ENCODE measurements around the gene CDK18.
A peak's percentile ranks its signal among the peaks of the same experiment; 100 is the strongest.

CDK18 gene

DNA sequence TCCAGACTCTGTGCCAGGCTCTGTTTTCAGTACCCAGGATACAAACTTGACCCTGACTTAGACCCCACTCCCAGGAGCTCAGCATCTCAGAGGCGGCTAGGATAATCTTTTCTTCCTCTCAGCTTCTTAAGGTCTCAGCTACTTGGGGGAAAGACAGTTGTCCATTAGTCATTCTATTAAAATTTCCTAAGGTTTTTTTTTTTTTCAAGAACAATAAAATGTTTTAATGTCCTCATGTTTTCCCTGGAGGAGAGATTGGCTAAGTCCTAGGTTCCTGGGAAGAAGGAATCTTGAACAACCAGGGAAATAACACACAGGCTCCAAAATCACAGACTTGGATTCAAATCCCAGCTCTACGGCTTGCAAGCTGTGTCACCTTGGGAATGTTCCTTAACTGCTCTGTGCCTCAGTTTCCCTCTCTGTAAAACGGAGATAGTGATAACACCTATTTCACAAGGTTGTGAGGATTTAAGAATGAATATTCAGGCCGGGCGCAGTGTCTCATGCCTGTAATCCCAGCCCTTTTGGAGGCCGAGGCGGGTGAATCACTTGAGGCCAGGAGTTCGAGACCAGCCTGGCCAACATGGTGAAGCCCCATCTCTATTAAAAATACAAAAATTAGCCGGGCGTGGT, 33.0 kb downstream of the CDK18 start:
- POLR2A ChIA-PET: interaction anchor here (1.3 kb wide), 1 partner anchor 94 kb away, joined by 8 read pairs; the partner anchor contains the start of gene ELK4
- CTCF ChIA-PET: interaction anchor here (0.7 to 3.4 kb wide), 6 partner anchors 9 to 1492 kb away, joined by 3 to 21 read pairs (median 4); no protein-coding TSS in a partner anchor
- no peak overlapping the region for H3K27ac ChIP-seq (ENCODE audit: extremely low read depth, low read depth, low read length)
- no peak for TF ChIP-seq HOXA7 (CRISPR knock-in tag; IDR thresholded peaks at IDR 0.05; ENCODE audit: borderline replicate concordance)
- no peak overlapping the region for H3K4me3 ChIP-seq (ENCODE audit: low read depth, low read length)
- H3K4me1 ChIP-seq (ENCODE audit: control insufficient read depth, insufficient read depth, low read length): no peaks in the 10 kb centered on the region
- H3K9me3 ChIP-seq (ENCODE audit: control insufficient read depth, insufficient read depth, low read depth, low read length): no peaks in the 10 kb centered on the region
- no peaks in the 10 kb centered on the region for H3K36me3 ChIP-seq (ENCODE audit: control insufficient read depth in 2 of 2, insufficient read depth in 1 of 2, low read length in 2 of 2)

DNA sequence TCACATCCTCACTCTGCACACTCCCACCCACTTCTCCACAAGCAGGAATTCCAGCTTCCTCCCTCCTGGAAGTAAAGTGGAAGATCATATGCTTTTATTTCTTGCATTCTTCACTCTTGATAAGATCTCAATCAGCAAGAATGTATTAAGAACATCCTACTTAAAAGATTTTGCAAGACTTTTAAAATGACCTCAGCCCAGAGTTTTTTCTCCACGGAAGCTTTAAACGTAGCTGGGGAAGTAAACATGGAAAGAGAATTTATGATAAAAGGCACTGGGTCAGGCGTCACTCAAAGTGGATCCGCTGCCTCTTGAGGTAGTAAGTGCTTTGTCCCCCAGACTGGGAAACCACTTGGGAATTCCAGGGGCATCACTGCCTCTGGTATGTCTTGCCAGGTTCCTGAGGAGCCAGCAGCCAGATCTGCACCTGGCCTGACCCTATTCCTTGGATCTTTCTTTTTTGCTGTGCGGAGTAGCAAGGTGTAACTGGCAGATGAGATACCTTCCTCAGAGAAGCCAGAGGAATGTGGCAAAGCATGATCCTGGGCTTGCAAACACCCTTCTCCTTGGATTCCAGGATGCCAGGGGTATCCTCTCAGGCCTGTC, 33.9 kb downstream of the CDK18 start:
- CTCF ChIA-PET: interaction anchor here (0.7 to 3.4 kb wide), 3 partner anchors 10 to 1491 kb away, joined by 3 to 21 read pairs (median 6); no protein-coding TSS in a partner anchor
- no peaks in the 10 kb centered on the region for H3K36me3 ChIP-seq (ENCODE audit: control insufficient read depth in 2 of 2, insufficient read depth in 1 of 2, low read length in 2 of 2)
- TF ChIP-seq, protein P1, sequence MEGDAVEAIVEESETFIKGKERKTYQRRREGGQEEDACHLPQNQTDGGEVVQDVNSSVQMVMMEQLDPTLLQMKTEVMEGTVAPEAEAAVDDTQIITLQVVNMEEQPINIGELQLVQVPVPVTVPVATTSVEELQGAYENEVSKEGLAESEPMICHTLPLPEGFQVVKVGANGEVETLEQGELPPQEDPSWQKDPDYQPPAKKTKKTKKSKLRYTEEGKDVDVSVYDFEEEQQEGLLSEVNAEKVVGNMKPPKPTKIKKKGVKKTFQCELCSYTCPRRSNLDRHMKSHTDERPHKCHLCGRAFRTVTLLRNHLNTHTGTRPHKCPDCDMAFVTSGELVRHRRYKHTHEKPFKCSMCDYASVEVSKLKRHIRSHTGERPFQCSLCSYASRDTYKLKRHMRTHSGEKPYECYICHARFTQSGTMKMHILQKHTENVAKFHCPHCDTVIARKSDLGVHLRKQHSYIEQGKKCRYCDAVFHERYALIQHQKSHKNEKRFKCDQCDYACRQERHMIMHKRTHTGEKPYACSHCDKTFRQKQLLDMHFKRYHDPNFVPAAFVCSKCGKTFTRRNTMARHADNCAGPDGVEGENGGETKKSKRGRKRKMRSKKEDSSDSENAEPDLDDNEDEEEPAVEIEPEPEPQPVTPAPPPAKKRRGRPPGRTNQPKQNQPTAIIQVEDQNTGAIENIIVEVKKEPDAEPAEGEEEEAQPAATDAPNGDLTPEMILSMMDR (tag by site-specific recombination; IDR thresholded peaks at IDR 0.05): no peak
- TF ChIP-seq ZNF558 (tag by site-specific recombination; IDR thresholded peaks at IDR 0.05) (no peak), ZNF776 (tag by site-specific recombination; IDR thresholded peaks at IDR 0.05; ENCODE audit: borderline replicate concordance) (no peak), REPIN1 (tag by site-specific recombination; IDR thresholded peaks at IDR 0.05; ENCODE audit: low read depth) (no peak), TRIM28 (IDR thresholded peaks at IDR 0.05; ENCODE audit: borderline replicate concordance, low read length) (no peak), ZNF341 (tag by site-specific recombination; IDR thresholded peaks at IDR 0.05; ENCODE audit: low read depth) (peak; percentile 28; the same call in 1 of the 2 replicates)
- TF ChIP-seq, protein P2, sequence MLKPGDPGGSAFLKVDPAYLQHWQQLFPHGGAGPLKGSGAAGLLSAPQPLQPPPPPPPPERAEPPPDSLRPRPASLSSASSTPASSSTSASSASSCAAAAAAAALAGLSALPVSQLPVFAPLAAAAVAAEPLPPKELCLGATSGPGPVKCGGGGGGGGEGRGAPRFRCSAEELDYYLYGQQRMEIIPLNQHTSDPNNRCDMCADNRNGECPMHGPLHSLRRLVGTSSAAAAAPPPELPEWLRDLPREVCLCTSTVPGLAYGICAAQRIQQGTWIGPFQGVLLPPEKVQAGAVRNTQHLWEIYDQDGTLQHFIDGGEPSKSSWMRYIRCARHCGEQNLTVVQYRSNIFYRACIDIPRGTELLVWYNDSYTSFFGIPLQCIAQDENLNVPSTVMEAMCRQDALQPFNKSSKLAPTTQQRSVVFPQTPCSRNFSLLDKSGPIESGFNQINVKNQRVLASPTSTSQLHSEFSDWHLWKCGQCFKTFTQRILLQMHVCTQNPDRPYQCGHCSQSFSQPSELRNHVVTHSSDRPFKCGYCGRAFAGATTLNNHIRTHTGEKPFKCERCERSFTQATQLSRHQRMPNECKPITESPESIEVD (tag by site-specific recombination; IDR thresholded peaks at IDR 0.05): peak; percentile 59; the same call in 1 of the 2 replicates
- H3K4me1 ChIP-seq (ENCODE audit: control insufficient read depth, insufficient read depth, low read length): no peaks in the 10 kb centered on the region
- H3K9me3 ChIP-seq (ENCODE audit: control insufficient read depth, insufficient read depth, low read depth, low read length): no peaks in the 10 kb centered on the region
- H3K4me3 ChIP-seq (ENCODE audit: low read depth, low read length): no peak overlapping the region
- POLR2A ChIA-PET: interaction anchor here (0.7 to 1.3 kb wide), 2 partner anchors 16 to 94 kb away, joined by 8 to 11 read pairs; partner anchors contain the start of gene ELK4
- H3K27ac ChIP-seq (ENCODE audit: extremely low read depth, low read depth, low read length): no peak overlapping the region

DNA sequence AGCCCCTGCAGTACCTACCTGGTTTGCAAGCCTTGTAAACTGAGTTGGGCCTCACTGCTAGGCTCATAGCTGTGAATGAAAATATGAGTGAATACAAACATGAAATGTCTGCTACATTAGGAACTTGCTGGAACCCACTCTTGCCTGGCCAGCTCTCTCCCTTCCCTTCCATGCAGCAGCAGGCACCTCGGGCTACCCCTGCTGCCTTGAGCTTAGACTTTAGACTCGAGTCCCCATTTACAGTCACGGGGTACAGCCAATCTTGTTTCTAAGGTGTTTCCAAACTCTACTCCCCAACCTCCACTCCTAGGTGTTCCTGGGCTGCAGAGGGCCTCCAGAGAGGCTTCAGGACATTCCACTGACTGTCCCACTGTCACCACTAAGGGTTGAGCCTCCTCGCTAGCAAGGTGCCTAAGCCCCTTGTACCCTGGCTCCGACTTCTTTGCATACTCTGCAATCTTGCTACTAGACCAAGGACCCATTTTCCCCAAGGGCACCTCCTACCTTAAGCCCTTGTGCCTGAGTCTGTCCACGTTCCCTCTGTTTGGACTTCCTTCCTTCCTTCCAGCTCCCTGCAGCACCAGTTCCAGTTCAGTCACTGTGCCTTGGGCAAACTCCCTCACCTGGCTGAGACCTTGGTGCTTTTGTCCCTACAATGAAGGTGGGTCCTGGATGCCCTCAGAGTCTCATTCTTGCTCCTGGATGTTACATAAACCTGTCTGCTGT, 36.9 kb downstream of the CDK18 start:
- ChIA-PET POLR2A (no interaction called here), CTCF (interaction anchor here (0.6 to 1.8 kb wide), 3 partner anchors 12 to 111 kb away, joined by 3 to 6 read pairs (median 5); no protein-coding TSS in a partner anchor)
- Histone ChIP-seq H3K27ac (ENCODE audit: extremely low read depth, low read depth, low read length) (no peak overlapping the region), H3K4me3 (ENCODE audit: low read depth, low read length) (no peak overlapping the region), H3K9me3 (ENCODE audit: control insufficient read depth, insufficient read depth, low read depth, low read length) (no peaks in the 10 kb centered on the region), H3K36me3 (ENCODE audit: control insufficient read depth in 2 of 2, insufficient read depth in 1 of 2, low read length in 2 of 2) (no peaks in the 10 kb centered on the region), H3K4me1 (ENCODE audit: control insufficient read depth, insufficient read depth, low read length) (peaks cover 3% of the 10 kb centered on the region; the same call in 1 of the 2 replicates)
- TF ChIP-seq ZNF843 (tag by site-specific recombination; IDR thresholded peaks at IDR 0.05) (no peak), ZNF211 (tag by site-specific recombination; IDR thresholded peaks at IDR 0.05; ENCODE audit: low read depth) (no peak), OVOL3 (tag by site-specific recombination; IDR thresholded peaks at IDR 0.05) (no peak), TRIM28 (IDR thresholded peaks at IDR 0.05; ENCODE audit: borderline replicate concordance, low read length) (peak; percentile 71; the same call in 1 of the 2 replicates)
- TF ChIP-seq, protein P3, sequence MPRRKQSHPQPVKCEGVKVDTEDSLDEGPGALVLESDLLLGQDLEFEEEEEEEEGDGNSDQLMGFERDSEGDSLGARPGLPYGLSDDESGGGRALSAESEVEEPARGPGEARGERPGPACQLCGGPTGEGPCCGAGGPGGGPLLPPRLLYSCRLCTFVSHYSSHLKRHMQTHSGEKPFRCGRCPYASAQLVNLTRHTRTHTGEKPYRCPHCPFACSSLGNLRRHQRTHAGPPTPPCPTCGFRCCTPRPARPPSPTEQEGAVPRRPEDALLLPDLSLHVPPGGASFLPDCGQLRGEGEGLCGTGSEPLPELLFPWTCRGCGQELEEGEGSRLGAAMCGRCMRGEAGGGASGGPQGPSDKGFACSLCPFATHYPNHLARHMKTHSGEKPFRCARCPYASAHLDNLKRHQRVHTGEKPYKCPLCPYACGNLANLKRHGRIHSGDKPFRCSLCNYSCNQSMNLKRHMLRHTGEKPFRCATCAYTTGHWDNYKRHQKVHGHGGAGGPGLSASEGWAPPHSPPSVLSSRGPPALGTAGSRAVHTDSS (tag by site-specific recombination; IDR thresholded peaks at IDR 0.05): no peak
- TF ChIP-seq, protein P4, sequence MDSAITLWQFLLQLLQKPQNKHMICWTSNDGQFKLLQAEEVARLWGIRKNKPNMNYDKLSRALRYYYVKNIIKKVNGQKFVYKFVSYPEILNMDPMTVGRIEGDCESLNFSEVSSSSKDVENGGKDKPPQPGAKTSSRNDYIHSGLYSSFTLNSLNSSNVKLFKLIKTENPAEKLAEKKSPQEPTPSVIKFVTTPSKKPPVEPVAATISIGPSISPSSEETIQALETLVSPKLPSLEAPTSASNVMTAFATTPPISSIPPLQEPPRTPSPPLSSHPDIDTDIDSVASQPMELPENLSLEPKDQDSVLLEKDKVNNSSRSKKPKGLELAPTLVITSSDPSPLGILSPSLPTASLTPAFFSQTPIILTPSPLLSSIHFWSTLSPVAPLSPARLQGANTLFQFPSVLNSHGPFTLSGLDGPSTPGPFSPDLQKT (IDR thresholded peaks at IDR 0.05; ENCODE audit: borderline replicate concordance, low read depth, low read length): no peak

Measured in HEK293 (cell line).